COLO668 (cell line): ENCODE measurements around the gene CENPF.
A peak's percentile ranks its signal among the peaks of the same experiment; 100 is the strongest.
"Not testable (repeated sequence)": the region's sequence is repeated elsewhere in the genome, so short reads cannot be mapped to it uniquely, and the experiment has no call there.

Source experiments
- DNase-seq: peaks from one replicate; lab custom pipeline; 2025; ENCODE audit not compliant: unreplicated experiment; lab: John Stamatoyannopoulos, UW

Gene CENPF

GRCh38 chr1:214602764-214603657, at the start of gene CENPF:
TSS of gene CENPF (plus strand) at chr1:214603195. CDS start at chr1:214613755, 10,560 bp downstream.
- DNase-seq = peak; percentile 98

- no peak for DNase-seq
These were observed 44.9 kb upstream of the CENPF start for GRCh38 chr1:214557952-214558735.

GRCh38 chr1:214563881-214564280, 39.1 kb upstream of the CENPF start:
- DNase-seq = no peak

- no peak for DNase-seq
These were observed 37.7 kb upstream of the CENPF start for GRCh38 chr1:214565310-214565709.

- no peak for DNase-seq
These were observed 36.6 kb upstream of the CENPF start for GRCh38 chr1:214566158-214567104.

- no peak for DNase-seq
These were observed 35.5 kb upstream of the CENPF start for GRCh38 chr1:214567481-214567980.

- DNase-seq = no peak
These were observed 34.7 kb upstream of the CENPF start for GRCh38 chr1:214568328-214568727.

- DNase-seq = no peak
These were observed 33.5 kb upstream of the CENPF start for GRCh38 chr1:214569357-214570004.

GRCh38 chr1:214570442-214570841, 32.6 kb upstream of the CENPF start:
- DNase-seq = no peak

- DNase-seq = no peak
These were observed 31.7 kb upstream of the CENPF start for GRCh38 chr1:214571281-214571680.

- DNase-seq = no peak
These were observed 29.3 kb upstream of the CENPF start for GRCh38 chr1:214573386-214574318.

- no peak for DNase-seq
These were observed 28.2 kb upstream of the CENPF start for GRCh38 chr1:214574598-214575411.

- DNase-seq = not testable (repeated sequence)
These were observed 26.9 kb upstream of the CENPF start for GRCh38 chr1:214576120-214576519.

GRCh38 chr1:214579183-214579582, 23.8 kb upstream of the CENPF start:
- DNase-seq = no peak

- DNase-seq = no peak
These were observed 21.2 kb upstream of the CENPF start for GRCh38 chr1:214581785-214582184.

GRCh38 chr1:214582289-214582891, 20.6 kb upstream of the CENPF start:
- no peak for DNase-seq

- no peak for DNase-seq
These were observed 19.9 kb upstream of the CENPF start for GRCh38 chr1:214583113-214583512.
